Measurements from ENCODE around the gene GTF2A1. TPM values are rescaled to one million over a fixed set of nuclear protein-coding genes. Genes with fewer than 3 reads are reported as not detected.

Gene GTF2A1
- total RNA-seq, 1 donor from 2014 or later = 42.4 TPM

- TF ChIP-seq, protein P1, sequence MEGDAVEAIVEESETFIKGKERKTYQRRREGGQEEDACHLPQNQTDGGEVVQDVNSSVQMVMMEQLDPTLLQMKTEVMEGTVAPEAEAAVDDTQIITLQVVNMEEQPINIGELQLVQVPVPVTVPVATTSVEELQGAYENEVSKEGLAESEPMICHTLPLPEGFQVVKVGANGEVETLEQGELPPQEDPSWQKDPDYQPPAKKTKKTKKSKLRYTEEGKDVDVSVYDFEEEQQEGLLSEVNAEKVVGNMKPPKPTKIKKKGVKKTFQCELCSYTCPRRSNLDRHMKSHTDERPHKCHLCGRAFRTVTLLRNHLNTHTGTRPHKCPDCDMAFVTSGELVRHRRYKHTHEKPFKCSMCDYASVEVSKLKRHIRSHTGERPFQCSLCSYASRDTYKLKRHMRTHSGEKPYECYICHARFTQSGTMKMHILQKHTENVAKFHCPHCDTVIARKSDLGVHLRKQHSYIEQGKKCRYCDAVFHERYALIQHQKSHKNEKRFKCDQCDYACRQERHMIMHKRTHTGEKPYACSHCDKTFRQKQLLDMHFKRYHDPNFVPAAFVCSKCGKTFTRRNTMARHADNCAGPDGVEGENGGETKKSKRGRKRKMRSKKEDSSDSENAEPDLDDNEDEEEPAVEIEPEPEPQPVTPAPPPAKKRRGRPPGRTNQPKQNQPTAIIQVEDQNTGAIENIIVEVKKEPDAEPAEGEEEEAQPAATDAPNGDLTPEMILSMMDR (IDR thresholded peaks at IDR 0.05) = no peak
- Mint-ChIP-seq H3K4me3 (ENCODE audit: unreplicated experiment) (no peak overlapping the region), H3K27me3 (ENCODE audit: low read depth) (no peaks in the 10 kb centered on the region), H3K36me3 (ENCODE audit: low read depth) (no peaks in the 10 kb centered on the region), H3K27ac (ENCODE audit: unreplicated experiment) (no peak overlapping the region), H3K9me3 (ENCODE audit: low read depth) (no peaks in the 10 kb centered on the region), H3K4me1 (ENCODE audit: low read depth) (peaks cover 6% of the 10 kb centered on the region)
- DNase-seq (ENCODE audit: low spot score) = no peak
Observed at GRCh38 chr14:81141426-81141825, 79.3 kb downstream of the GTF2A1 start.

DNA sequence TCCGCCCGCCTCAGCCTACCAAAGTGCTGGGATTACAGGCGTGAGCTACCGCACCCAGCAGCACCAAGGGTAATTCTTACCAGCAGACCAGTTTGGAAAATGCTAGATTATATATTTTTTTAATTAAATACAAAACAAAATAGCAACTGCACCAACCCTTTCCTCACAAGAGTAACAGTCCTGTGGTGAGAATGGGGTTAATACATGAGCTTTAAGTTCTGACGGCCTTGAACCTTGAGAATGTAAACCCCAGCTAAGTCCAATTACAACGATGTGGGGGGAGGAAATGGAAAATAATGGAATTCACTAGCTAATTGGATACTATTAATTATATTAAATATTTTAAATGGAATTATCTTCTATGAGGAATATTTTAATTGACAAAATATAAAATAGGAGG is 82.3 kb downstream of the GTF2A1 start:
- Mint-ChIP-seq H3K9me3 (ENCODE audit: low read depth) (no peaks in the 10 kb centered on the region), H3K27ac (ENCODE audit: unreplicated experiment) (no peak overlapping the region), H3K4me1 (ENCODE audit: low read depth) (peaks cover 6% of the 10 kb centered on the region), H3K36me3 (ENCODE audit: low read depth) (no peaks in the 10 kb centered on the region), H3K4me3 (ENCODE audit: unreplicated experiment) (no peak overlapping the region), H3K27me3 (ENCODE audit: low read depth) (no peaks in the 10 kb centered on the region)
- DNase-seq (ENCODE audit: low spot score) = no peak
- TF ChIP-seq, protein P1 (IDR thresholded peaks at IDR 0.05) = no peak

GRCh38 chr14:81137316-81137715 is 83.4 kb downstream of the GTF2A1 start:
- Mint-ChIP-seq H3K4me1 (ENCODE audit: low read depth) (peaks cover 6% of the 10 kb centered on the region), H3K9me3 (ENCODE audit: low read depth) (no peaks in the 10 kb centered on the region), H3K27ac (ENCODE audit: unreplicated experiment) (no peak overlapping the region), H3K27me3 (ENCODE audit: low read depth) (peaks cover 4% of the 10 kb centered on the region), H3K4me3 (ENCODE audit: unreplicated experiment) (no peak overlapping the region), H3K36me3 (ENCODE audit: low read depth) (no peaks in the 10 kb centered on the region)
- DNase-seq (ENCODE audit: low spot score) = no peak
- TF ChIP-seq, protein P1 (IDR thresholded peaks at IDR 0.05) = no peak

DNA sequence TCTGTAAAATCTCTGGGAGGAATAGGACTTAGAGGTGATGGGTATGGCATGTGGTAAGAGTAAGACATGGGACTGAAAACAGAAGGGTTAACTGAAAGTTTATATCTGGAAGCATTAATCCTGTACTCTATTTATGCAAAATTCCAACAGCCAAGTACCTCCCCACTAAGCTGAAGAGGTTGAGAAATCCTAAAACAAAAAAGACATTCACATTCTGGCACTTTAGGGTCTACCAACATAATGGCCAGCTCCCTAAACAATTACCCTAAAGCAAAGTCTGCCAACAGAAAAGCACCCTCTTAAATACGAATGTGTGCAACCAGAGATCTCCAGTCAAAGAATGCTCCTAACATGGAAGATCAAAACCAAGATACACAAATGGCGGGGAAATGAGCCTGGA is 87.4 kb downstream of the GTF2A1 start:
- H3K9me3 Mint-ChIP-seq (ENCODE audit: low read depth) = no peaks in the 10 kb centered on the region
- no peak overlapping the region for H3K4me3 Mint-ChIP-seq (ENCODE audit: unreplicated experiment)
- TF ChIP-seq, protein P1 (IDR thresholded peaks at IDR 0.05) = no peak
- peaks cover 6% of the 10 kb centered on the region for H3K4me1 Mint-ChIP-seq (ENCODE audit: low read depth)
- peaks cover 5% of the 10 kb centered on the region for H3K27me3 Mint-ChIP-seq (ENCODE audit: low read depth)
- DNase-seq (ENCODE audit: low spot score) = no peak
- no peaks in the 10 kb centered on the region for H3K36me3 Mint-ChIP-seq (ENCODE audit: low read depth)
- H3K27ac Mint-ChIP-seq (ENCODE audit: unreplicated experiment) = no peak overlapping the region

- no peaks in the 10 kb centered on the region for H3K9me3 Mint-ChIP-seq (ENCODE audit: low read depth)
- peaks cover 5% of the 10 kb centered on the region for H3K27me3 Mint-ChIP-seq (ENCODE audit: low read depth)
- no peak overlapping the region for H3K27ac Mint-ChIP-seq (ENCODE audit: unreplicated experiment)
- H3K36me3 Mint-ChIP-seq (ENCODE audit: low read depth) = no peaks in the 10 kb centered on the region
- H3K4me1 Mint-ChIP-seq (ENCODE audit: low read depth) = peaks cover 3% of the 10 kb centered on the region
- no peak overlapping the region for H3K4me3 Mint-ChIP-seq (ENCODE audit: unreplicated experiment)
- no peak for DNase-seq (ENCODE audit: low spot score)
- TF ChIP-seq, protein P1 (IDR thresholded peaks at IDR 0.05) = no peak
Observed at GRCh38 chr14:81132468-81132867, 88.3 kb downstream of the GTF2A1 start.

All from chondrocyte (in vitro differentiated cells).